Measurements from ENCODE around the gene ITPRID1.

Gene ITPRID1

GRCh38 chr7:31705377-31705776, 191.5 kb downstream of the ITPRID1 start:
- no peak for DNase-seq

GRCh38 chr7:31707089-31707488, 193.2 kb downstream of the ITPRID1 start:
- DNase-seq, result no peak

Data from effector CD8-positive, alpha-beta T cell (primary cell).